HepG2 (cell line): ENCODE measurements around the gene AADACL4. TPM values are rescaled to one million over a fixed set of nuclear protein-coding genes. Genes with fewer than 3 reads are reported as not detected.

ENCODE experiments used
- FOXC1 ChIP-seq: sonication (generic); formaldehyde crosslinking; IDR thresholded peaks from 2 replicates; pipeline ENCODE4 v1.8.0; 2022; ENCODE audit warnings: mild to moderate bottlenecking, missing genetic modification reagents, borderline replicate concordance
- FOXO1 ChIP-seq: sonication (generic); formaldehyde crosslinking; IDR thresholded peaks from 2 replicates; pipeline ENCODE4 v1.4.0; 2020; ENCODE audit warnings: missing genetic modification reagents
- PAF1 ChIP-seq: IDR thresholded peaks from 2 replicates; pipeline ENCODE4 v1.6.1; 2016; ENCODE audit warnings: missing genetic modification reagents, missing compliant biosample characterization
- POGZ ChIP-seq: sonication (generic); formaldehyde crosslinking; IDR thresholded peaks from 2 replicates; pipeline ENCODE4 v1.4.0; 2020; ENCODE audit warnings: mild to moderate bottlenecking, missing genetic modification reagents
- SIX4 ChIP-seq: sonication (generic); formaldehyde crosslinking; IDR thresholded peaks from 2 replicates; pipeline ENCODE4 v1.4.0; 2020; ENCODE audit warnings: missing genetic modification reagents
- SRF ChIP-seq: IDR thresholded peaks from 2 replicates; pipeline ENCODE4 v1.6.1; 2011; ENCODE audit warnings: mild to moderate bottlenecking, low read depth, low read length, moderate library complexity
- ZNF263 ChIP-seq: sonication (generic); formaldehyde crosslinking; IDR thresholded peaks from 2 replicates; pipeline ENCODE4 v1.4.0; 2020; ENCODE audit warnings: missing genetic modification reagents
- ZNF350 ChIP-seq: sonication (generic); formaldehyde crosslinking; IDR thresholded peaks from 2 replicates; pipeline ENCODE4 v1.4.0; 2020; ENCODE audit warnings: mild to moderate bottlenecking, low read depth, missing genetic modification reagents, borderline replicate concordance
- polyA plus RNA-seq, 8 experiments: library from polyadenylated mRNA; depleted of rRNA in 3 of 8; stranded (reverse) in 7 of 8; unstranded in 1 of 8; fragments of >200 nt; fragmentation: Illumina TruSeq in 4 of 8; extraction: Trizol in 4 of 8; gene quantifications; 2 replicates each; pipeline versions ENCODE4 v1.2.1 to v1.2.3, GENCODE V29; 2011 to 2016; ENCODE audit warnings: low read depth in 4 of 8, missing spikeins in 1 of 8, mixed read lengths in 1 of 8; ENCODE audit not compliant: insufficient read depth in 1 of 8
- total RNA-seq, 5 experiments: library from RNA; depleted of rRNA; stranded (reverse); fragments of >200 nt; fragmentation: Illumina TruSeq; extraction: Trizol; gene quantifications; 2 replicates each; pipeline ENCODE4 v1.2.3, GENCODE V29; 2016; ENCODE audit warnings: low read depth in 1 of 5
- TF ChIP-seq, protein P1 (sequence below): sonication (generic); formaldehyde crosslinking; conservative IDR thresholded peaks from 2 replicates; pipeline ENCODE4 v1.5.0; 2020; ENCODE audit warnings: missing genetic modification reagents
- TF ChIP-seq, protein P2 (sequence below): sonication (generic); formaldehyde crosslinking; IDR thresholded peaks from 2 replicates; pipeline ENCODE4 v1.8.0; 2022; ENCODE audit warnings: mild to moderate bottlenecking, missing genetic modification reagents, moderate library complexity
- TF ChIP-seq, protein P3 (sequence below): sonication (generic); formaldehyde crosslinking; IDR thresholded peaks from 2 replicates; pipeline ENCODE4 v1.4.0; 2020; ENCODE audit warnings: mild to moderate bottlenecking, missing genetic modification reagents
- TF ChIP-seq, protein P4 (sequence below): IDR thresholded peaks from 2 replicates; pipeline ENCODE4 v1.6.1; 2016; ENCODE audit warnings: low read depth, borderline replicate concordance
- TF ChIP-seq, protein P5 (sequence below): IDR thresholded peaks from 2 replicates; pipeline ENCODE4 v1.6.1; 2016
- TF ChIP-seq, protein P6 (sequence below): sonication (generic); formaldehyde crosslinking; IDR thresholded peaks from 2 replicates; pipeline ENCODE4 v1.5.1; 2020; ENCODE audit warnings: missing genetic modification reagents, mild to moderate bottlenecking, borderline replicate concordance
- TF ChIP-seq, protein P7 (sequence below): fragments of 450-650 bp; IDR thresholded peaks from 2 replicates; pipeline ENCODE4 v1.6.1; 2016
- TF ChIP-seq, protein P8 (sequence below): sonication (generic); formaldehyde crosslinking; IDR thresholded peaks from 2 replicates; pipeline ENCODE4 v1.8.1; 2023; ENCODE audit warnings: mild to moderate bottlenecking, missing genetic modification reagents

The AADACL4 gene
- total and polyA plus RNA-seq, 2 of the 13 experiments (the other 11 are each of a cell fraction or from before 2014, with no cell fraction given): not detected

DNA sequence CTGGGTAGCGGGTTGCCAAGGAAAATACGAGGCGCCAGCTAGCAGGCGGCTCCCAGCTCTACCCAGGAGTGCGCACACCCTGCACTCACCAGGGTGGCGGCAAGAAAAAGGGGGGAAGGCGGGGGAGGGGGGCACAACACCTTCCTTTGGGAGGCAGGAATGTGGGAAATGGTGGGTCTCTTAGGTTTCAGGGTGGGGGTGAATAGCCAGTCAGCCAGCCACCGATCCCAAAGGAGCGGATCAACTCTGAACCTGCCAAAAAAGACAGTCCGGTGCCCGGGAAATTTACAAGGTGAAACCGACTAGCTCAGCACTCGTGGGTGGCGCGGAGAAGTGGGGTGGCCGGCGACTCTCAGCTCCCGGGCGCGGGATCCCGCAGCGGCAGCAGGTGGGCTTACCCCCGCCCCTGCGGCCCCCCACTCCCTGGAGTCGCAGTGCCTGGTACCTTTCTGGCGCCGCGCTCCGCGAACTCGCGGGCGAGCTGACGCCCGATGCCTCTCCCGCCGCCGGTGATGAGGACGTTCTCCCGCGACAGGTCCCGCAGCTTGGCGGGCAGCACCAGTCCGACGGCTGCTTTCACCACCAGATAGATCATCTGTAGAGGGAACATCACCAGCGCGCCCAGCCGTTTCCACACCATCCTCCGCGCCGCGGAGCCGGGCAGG lies 27.0 kb upstream of the AADACL4 start (continued):
- TF ChIP-seq, protein P1, sequence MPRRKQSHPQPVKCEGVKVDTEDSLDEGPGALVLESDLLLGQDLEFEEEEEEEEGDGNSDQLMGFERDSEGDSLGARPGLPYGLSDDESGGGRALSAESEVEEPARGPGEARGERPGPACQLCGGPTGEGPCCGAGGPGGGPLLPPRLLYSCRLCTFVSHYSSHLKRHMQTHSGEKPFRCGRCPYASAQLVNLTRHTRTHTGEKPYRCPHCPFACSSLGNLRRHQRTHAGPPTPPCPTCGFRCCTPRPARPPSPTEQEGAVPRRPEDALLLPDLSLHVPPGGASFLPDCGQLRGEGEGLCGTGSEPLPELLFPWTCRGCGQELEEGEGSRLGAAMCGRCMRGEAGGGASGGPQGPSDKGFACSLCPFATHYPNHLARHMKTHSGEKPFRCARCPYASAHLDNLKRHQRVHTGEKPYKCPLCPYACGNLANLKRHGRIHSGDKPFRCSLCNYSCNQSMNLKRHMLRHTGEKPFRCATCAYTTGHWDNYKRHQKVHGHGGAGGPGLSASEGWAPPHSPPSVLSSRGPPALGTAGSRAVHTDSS: no peak
- no peak for TF ChIP-seq SRF
- peak; percentile 71; the same call in 1 of the 2 replicates for TF ChIP-seq PAF1 (CRISPR knock-in tag)
- TF ChIP-seq FOXO1 (CRISPR knock-in tag): peak; percentile 20; the same call in 1 of the 2 replicates
- 0 out of 2 replicates have a peak, but pooled peaks have one; percentile 24 for TF ChIP-seq FOXC1 (CRISPR knock-in tag)
- TF ChIP-seq, protein P2, sequence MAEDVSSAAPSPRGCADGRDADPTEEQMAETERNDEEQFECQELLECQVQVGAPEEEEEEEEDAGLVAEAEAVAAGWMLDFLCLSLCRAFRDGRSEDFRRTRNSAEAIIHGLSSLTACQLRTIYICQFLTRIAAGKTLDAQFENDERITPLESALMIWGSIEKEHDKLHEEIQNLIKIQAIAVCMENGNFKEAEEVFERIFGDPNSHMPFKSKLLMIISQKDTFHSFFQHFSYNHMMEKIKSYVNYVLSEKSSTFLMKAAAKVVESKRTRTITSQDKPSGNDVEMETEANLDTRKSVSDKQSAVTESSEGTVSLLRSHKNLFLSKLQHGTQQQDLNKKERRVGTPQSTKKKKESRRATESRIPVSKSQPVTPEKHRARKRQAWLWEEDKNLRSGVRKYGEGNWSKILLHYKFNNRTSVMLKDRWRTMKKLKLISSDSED (CRISPR knock-in tag): no peak
- 0 out of 2 replicates have a peak, but pooled peaks have one; percentile 2 for TF ChIP-seq ZNF350 (CRISPR knock-in tag)
- TF ChIP-seq POGZ: no peak
- TF ChIP-seq ZNF263 (CRISPR knock-in tag): peak; percentile 27; the same call in 1 of the 2 replicates
- TF ChIP-seq, protein P3, sequence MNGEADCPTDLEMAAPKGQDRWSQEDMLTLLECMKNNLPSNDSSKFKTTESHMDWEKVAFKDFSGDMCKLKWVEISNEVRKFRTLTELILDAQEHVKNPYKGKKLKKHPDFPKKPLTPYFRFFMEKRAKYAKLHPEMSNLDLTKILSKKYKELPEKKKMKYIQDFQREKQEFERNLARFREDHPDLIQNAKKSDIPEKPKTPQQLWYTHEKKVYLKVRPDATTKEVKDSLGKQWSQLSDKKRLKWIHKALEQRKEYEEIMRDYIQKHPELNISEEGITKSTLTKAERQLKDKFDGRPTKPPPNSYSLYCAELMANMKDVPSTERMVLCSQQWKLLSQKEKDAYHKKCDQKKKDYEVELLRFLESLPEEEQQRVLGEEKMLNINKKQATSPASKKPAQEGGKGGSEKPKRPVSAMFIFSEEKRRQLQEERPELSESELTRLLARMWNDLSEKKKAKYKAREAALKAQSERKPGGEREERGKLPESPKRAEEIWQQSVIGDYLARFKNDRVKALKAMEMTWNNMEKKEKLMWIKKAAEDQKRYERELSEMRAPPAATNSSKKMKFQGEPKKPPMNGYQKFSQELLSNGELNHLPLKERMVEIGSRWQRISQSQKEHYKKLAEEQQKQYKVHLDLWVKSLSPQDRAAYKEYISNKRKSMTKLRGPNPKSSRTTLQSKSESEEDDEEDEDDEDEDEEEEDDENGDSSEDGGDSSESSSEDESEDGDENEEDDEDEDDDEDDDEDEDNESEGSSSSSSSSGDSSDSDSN (CRISPR knock-in tag): peak; percentile 54; the same call in 1 of the 2 replicates
- TF ChIP-seq, protein P4, sequence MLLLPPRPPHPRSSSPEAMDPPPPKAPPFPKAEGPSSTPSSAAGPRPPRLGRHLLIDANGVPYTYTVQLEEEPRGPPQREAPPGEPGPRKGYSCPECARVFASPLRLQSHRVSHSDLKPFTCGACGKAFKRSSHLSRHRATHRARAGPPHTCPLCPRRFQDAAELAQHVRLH (CRISPR knock-in tag): no peak
- TF ChIP-seq, protein P5, sequence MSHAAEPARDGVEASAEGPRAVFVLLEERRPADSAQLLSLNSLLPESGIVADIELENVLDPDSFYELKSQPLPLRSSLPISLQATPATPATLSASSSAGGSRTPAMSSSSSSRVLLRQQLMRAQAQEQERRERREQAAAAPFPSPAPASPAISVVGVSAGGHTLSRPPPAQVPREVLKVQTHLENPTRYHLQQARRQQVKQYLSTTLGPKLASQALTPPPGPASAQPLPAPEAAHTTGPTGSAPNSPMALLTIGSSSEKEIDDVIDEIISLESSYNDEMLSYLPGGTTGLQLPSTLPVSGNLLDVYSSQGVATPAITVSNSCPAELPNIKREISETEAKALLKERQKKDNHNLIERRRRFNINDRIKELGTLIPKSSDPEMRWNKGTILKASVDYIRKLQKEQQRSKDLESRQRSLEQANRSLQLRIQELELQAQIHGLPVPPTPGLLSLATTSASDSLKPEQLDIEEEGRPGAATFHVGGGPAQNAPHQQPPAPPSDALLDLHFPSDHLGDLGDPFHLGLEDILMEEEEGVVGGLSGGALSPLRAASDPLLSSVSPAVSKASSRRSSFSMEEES (CRISPR knock-in tag): no peak
- TF ChIP-seq SIX4 (CRISPR knock-in tag): no peak
- TF ChIP-seq, protein P6, sequence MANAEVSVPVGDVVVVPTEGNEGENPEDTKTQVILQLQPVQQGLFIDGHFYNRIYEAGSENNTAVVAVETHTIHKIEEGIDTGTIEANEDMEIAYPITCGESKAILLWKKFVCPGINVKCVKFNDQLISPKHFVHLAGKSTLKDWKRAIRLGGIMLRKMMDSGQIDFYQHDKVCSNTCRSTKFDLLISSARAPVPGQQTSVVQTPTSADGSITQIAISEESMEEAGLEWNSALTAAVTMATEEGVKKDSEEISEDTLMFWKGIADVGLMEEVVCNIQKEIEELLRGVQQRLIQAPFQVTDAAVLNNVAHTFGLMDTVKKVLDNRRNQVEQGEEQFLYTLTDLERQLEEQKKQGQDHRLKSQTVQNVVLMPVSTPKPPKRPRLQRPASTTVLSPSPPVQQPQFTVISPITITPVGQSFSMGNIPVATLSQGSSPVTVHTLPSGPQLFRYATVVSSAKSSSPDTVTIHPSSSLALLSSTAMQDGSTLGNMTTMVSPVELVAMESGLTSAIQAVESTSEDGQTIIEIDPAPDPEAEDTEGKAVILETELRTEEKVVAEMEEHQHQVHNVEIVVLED (CRISPR knock-in tag): no peak
- TF ChIP-seq, protein P7, sequence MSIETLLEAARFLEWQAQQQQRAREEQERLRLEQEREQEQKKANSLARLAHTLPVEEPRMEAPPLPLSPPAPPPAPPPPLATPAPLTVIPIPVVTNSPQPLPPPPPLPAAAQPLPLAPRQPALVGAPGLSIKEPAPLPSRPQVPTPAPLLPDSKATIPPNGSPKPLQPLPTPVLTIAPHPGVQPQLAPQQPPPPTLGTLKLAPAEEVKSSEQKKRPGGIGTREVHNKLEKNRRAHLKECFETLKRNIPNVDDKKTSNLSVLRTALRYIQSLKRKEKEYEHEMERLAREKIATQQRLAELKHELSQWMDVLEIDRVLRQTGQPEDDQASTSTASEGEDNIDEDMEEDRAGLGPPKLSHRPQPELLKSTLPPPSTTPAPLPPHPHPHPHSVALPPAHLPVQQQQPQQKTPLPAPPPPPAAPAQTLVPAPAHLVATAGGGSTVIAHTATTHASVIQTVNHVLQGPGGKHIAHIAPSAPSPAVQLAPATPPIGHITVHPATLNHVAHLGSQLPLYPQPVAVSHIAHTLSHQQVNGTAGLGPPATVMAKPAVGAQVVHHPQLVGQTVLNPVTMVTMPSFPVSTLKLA: no peak
- TF ChIP-seq, protein P8, sequence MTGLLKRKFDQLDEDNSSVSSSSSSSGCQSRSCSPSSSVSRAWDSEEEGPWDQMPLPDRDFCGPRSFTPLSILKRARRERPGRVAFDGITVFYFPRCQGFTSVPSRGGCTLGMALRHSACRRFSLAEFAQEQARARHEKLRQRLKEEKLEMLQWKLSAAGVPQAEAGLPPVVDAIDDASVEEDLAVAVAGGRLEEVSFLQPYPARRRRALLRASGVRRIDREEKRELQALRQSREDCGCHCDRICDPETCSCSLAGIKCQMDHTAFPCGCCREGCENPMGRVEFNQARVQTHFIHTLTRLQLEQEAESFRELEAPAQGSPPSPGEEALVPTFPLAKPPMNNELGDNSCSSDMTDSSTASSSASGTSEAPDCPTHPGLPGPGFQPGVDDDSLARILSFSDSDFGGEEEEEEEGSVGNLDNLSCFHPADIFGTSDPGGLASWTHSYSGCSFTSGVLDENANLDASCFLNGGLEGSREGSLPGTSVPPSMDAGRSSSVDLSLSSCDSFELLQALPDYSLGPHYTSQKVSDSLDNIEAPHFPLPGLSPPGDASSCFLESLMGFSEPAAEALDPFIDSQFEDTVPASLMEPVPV (CRISPR knock-in tag): peak; percentile 50; the same call in 1 of the 2 replicates
